Measurements from ENCODE around the gene INPP5B.
"Not testable (repeated sequence)": the region's sequence is repeated elsewhere in the genome, so short reads cannot be mapped to it uniquely, and the experiment has no call there.

The INPP5B gene
- 28.3 to 54.4 (median 51.9) reads per million in 4 donors for total RNA-seq

DNA sequence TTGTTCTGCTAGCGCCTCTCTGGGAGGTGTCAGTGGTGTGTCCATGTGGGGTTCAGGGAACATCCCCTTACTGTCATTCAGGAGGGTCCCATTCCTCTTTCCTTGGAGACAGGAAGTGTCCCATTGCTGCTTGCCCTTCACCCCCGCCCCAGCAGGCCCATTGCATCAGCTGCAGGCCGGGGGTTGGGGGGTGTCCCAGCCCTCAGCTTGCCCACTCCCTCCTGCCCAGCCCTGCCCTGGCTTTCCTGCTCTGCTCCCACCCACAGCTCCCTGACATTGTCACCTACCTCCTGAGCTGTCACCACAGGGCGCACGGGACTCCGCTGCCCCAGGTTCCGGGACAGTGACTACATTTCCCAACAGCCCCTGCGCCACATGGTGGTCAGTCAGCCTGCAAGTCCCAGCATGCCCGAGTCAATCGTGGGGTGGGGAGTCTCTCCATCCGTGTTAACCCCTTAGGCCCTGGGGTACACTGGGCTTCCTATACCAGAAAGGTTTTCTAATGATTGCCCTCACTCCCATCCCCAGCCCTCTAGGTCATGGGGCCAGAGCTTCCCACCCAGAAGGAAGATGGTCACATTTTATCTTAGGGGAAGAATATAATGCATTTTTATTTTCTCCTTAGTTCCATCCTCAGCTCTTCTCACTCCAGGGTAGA is at the start of gene INPP5B:
Gene INPP5B, minus strand, starts transcription at position 351 of the 658 bp plus-strand sequence. CDS start 745 bp downstream, outside the sequence.
- peak; percentile 12 to 80 (median 30) for DNase-seq

DNA sequence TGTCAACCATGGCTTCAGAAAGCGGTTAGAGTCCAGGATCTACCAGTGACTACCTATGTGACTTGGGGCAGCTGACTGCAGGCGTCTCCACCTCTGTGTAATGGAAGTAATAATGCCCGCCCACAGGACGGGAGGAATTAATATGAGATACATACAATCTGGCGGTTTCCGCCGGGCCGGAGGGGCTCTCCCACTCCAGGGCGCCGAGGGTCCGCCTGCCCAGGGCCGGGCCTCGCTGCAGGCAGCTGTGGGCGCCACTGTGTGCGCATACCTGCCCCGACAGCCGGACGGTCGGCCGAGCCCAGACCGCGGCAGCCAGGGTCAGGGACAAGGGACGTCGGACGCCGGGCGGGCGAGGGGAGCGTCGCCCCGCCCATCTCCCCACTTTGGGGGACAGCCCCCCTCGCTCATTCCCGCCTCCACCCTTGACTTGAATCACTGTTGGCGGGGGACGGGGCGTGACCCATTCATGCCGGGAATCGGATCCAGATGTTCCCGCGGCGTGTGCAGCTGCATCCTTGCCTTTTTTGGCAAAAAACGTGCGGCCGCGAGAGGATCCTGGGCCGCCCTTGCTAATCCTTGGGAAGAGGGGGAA is 49.0 kb upstream of the INPP5B start:
- peak in 1 of 5 donors; percentile 10 for DNase-seq

DNA sequence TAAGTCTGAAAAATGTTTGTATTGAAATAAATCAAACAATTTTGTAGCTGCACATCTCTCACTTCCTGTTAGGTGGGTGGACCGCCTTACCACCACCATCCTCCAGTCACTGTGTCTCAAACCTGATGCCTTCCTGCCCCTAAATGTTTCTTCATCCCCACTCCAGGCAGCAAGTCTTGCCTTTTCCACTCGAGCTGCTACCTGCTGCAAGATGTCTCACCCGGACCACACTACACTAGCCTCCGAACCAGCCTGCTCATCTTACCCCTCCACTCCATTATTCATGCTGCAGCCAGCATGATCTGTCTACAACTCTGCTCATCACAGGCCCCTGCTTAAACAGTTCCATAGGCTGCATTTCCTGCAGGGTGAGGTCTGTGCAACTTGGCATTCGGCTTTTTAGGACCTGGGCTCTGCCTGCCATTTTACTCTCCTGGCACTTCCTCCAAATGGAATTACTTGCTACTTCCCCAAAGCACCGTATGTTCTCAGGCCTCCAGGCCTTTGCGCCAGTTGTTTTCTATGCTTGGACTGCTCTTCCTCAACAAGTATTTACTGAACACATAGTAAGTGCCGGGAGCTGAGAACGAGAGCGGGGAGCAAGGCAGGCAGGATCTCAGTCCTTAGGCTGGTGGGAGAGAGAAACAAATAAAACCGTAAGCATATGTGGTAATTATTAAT is 48.2 kb upstream of the INPP5B start:
- DNase-seq = no peak

- DNase-seq = peak in 2 of 5 donors; percentile 22 to 24
Measured at GRCh38 chr1:37989361-37989930, 42.6 kb upstream of the INPP5B start.

- DNase-seq = no peak
Measured at GRCh38 chr1:37987679-37988078, 40.8 kb upstream of the INPP5B start.

DNA sequence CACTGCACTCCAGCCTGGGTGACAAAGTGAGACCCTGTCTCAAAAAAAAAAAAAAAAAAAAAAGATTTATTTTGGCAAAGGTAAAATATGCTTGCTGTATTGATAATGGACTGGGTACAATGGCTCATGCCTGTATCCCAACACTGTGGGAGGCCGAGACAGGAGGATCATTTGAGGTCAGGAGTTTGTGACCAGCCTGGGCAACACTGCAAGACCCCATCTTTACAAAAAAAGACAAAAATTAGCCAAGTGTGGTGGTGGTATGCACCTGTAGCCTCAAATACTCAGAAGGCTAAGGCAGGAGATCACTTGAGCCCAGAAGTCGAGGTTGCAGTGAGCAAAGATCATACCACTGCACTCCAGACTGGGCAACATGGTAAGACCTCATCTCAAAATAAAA is 36.7 kb upstream of the INPP5B start:
- no peak for DNase-seq

DNA sequence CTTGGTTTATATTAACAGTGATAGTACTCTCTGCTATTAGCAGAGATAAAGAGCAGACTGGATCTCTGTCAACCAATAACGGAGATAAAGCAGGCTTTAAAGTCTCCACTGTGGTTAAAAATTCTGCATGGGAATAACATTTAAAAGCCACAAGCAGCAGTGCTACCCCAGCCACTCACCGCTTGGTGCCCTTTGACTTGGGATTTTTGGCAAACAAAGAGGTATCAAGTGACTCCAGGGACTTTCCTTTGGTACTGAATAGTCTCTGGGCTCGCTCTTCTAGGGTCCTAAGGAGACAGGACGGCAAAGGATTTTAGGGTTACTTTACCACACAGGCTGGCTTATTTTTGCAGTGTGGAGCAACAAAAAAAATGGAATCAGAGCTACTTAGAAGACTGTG is 31.7 kb upstream of the INPP5B start:
- no peak for DNase-seq

- not testable (repeated sequence) for DNase-seq
Measured at GRCh38 chr1:37975083-37975482, 28.2 kb upstream of the INPP5B start.

DNA sequence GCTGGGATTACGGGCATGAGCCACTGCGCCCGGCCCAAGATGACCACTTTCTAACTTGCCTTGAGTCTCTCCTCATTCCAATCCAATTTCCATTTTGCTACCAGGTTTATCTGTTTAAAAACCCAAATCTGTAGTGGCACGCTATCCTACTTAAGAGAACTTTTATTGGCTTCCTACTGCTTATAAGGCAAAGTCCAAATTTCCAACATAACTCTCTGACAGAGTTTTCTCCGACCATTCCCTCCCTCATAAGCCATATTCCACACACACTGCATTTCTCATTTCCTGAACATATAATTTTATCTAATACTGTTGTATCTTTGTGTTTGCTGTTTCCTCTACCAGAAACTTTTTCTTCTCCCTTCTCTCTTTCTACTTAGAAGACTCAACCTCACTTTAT is 27.7 kb upstream of the INPP5B start:
- no peak for DNase-seq

GRCh38 chr1:37973684-37974083 is 26.8 kb upstream of the INPP5B start:
- not testable (repeated sequence) for DNase-seq

DNA sequence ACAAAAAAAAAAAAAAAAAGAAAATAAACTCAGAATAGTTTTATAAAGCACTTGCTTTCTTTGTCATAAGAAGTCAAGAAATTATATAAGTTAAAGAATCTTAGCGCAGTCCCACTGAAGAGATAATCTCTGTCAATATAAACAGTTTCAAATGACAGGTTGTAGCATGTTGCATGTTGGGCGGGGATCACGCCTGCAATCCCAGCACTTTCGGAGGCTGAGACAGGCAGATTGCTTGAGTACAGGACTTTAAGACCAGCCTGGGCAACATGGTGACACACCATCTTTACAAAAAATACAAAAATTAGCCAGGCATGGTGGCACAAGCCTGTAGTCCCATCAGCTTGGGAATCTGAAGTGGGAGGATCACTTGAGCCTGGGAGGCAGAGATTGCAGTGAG is 18.4 kb upstream of the INPP5B start:
- DNase-seq = no peak

GRCh38 chr1:37964106-37964505 is 17.3 kb upstream of the INPP5B start:
- DNase-seq = not testable (repeated sequence)

DNA sequence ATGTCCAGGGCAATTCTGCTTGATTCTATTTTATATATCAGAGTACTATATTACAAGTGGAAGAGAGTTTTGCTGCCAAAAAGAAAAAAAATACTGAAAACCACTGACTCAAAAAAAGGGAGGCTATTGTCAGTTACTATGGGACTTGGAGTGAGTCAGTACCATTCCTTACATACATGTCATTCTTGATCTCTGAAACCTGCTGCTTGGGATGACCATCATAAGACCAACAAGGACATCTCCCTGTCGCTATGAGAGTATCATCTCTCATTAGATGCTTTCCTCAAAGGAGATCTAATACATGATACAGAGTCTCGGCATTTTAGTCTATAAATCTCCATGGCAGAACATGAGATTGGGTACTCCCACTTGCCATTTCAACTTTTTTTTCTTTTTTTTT is 11.8 kb upstream of the INPP5B start:
- DNase-seq = no peak

DNA sequence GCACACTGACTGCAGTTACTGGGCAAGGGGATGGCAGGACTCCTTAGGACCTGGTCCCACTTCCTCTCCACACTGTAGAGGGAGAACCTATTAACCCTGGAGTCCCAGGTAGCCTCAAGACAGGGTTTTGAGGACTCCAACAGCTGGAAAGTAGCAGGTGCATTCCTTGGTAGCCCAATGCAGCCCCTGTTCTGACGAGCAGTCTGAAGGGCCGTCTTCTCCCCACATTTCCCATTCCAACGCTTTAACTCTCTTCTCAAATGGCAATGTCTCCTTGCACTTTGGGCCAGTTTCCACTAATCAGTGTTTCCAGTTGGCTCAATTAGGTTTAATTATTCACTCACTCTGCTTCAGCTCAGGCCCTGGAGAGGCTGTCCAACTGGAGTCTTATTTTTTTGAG is 8.8 kb upstream of the INPP5B start:
- DNase-seq = no peak

DNA sequence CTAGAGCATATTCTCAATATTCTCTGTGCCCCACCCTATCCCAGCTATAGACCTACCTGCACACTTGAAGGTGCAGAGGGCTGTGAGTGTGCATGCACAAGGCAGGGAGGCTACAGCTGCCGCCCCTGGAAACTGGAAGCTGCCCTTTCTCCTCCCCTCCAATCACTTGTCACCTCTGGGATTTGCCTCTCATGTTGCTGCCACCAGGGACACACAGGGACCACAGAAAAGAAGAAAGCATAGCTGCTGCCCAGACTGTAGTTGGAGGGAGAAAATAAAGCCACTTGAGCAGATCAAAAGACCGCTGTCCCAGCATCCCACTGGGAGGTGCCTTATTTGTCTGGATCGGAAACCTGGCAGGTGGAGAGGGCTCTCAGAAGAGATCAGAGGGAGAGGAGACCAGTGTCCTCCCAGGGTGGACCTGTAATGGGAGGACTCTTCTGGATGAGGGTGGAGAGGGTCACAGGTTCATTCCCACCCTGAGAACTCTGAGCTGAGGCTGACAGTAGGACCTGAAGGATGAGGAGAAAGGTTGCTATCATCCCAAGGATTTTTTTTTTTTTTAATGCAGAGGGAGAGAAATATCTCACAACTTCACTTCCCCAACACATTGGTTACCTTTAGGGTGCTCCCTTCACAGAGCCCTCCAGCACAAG is 7.6 kb upstream of the INPP5B start:
- no peak for DNase-seq

DNA sequence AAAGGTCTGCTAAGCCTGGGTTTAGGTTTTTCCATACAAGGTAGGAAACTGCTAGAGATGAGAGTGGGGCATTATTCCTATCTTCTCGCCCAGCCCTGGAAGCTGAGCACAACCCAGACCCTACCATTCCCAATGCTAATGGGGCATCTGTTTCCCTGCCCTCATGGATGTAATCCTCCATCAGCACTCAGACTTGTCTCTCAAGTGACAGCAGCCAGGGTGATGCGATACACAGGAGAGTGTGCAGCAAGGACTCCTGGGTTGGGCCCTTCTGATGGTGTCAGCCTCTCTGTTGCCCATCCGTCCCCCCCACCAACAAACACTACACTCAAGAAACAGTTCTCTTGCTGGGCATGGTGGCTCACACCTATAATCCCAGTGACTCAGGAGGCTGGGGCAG is 5.9 kb upstream of the INPP5B start:
- no peak for DNase-seq

- DNase-seq = no peak
Measured at GRCh38 chr1:37951783-37952624, 5.2 kb upstream of the INPP5B start.

- DNase-seq = no peak
Measured at GRCh38 chr1:37951041-37951782, 4.4 kb upstream of the INPP5B start.

- DNase-seq = no peak
Measured at GRCh38 chr1:37949524-37950152, 2.8 kb upstream of the INPP5B start.

DNA sequence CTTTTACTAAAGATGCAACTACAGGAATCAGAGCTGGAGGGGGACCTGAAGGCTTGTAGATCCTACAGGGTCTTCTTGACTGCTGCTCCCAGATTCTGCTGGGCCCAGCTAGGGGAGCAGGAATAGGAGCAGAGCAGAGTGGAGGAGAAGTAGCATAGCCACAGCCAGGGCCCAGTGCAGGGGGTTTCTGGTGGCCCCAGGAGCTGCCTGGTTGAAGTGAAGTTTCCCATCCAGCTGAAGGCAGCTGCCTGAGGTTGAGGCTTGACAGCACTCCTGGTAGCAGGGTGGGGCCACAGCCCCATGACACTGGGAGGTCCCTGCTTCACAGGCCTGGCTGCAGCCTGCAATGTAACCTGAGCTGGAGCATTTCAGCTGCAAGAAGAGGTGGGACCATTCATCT is 2.0 kb upstream of the INPP5B start:
- DNase-seq = no peak

DNA sequence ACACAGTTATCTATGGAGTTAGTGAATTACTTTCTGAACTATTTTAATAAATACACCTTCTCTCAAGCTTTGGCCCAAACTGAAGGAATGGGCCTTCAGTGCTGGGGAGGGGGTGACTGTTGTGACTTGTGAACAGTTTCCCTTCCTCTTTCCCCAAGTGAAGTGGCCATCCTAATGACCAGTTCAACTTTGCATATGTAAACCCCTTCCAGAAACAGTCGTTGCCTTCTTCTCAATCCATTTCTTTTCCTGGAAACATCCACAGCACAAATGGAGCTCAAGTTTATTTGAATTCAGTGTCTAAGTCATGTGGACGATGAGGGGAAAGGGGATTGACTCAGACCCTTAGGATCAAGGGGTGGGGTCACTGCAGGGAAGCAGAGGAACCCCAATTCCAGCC is 1.3 kb upstream of the INPP5B start:
- no peak for DNase-seq

Measured in T-helper 1 cell (primary cell).